GM23338 (cell line): ENCODE data around the gene TTC13. TPM values are rescaled to one million over a fixed set of nuclear protein-coding genes. Genes with fewer than 3 reads are reported as not detected.

ENCODE experiments used
- ATAC-seq: fragments of 200-7000 bp; cut with Tn5 transposase; 3 replicates; pipeline ENCODE4 v1.9.1; 2020
- DNase-seq: peaks from one replicate; pipeline ENCODE4 v3.0.0-alpha.2; 2015; ENCODE audit warnings: low spot score
- H2AFZ ChIP-seq: fragments of 200-600 bp; sonication (generic); 2 replicates; pipeline ENCODE4 v1.8.0; 2016; ENCODE audit warnings: antibody characterized with exemption, mild to moderate bottlenecking, moderate library complexity
- H3F3A ChIP-seq: fragments of 200-600 bp; sonication (generic); replicated peaks from 2 replicates; pipeline ENCODE4 v1.8.0; 2017; ENCODE audit warnings: antibody characterized with exemption, mixed run types, low read depth
- H3K27ac ChIP-seq: fragments of 200-600 bp; sonication (generic); 2 replicates; pipeline ENCODE4 v1.6.1; 2016; ENCODE audit warnings: low read depth
- H3K27me3 ChIP-seq: fragments of 200-600 bp; sonication (generic); 2 replicates; pipeline ENCODE4 v1.8.0; 2016; ENCODE audit warnings: mild to moderate bottlenecking, mixed run types, moderate library complexity; ENCODE audit not compliant: insufficient read depth
- H3K36me3 ChIP-seq: fragments of 200-600 bp; sonication (generic); 2 replicates; pipeline ENCODE4 v1.8.0; 2016; ENCODE audit warnings: mild to moderate bottlenecking; ENCODE audit not compliant: insufficient read depth
- H3K4me1 ChIP-seq: fragments of 200-600 bp; sonication (generic); 2 replicates; pipeline ENCODE4 v1.8.0; 2016; ENCODE audit warnings: mild to moderate bottlenecking, moderate library complexity; ENCODE audit not compliant: insufficient read depth
- H3K4me2 ChIP-seq: fragments of 200-600 bp; sonication (generic); 2 replicates; pipeline ENCODE4 v1.7.1; 2017; ENCODE audit warnings: mixed run types
- H3K4me3 ChIP-seq: fragments of 200-600 bp; sonication (generic); 2 replicates; pipeline ENCODE4 v1.6.1; 2016; ENCODE audit warnings: mixed run types
- H3K79me2 ChIP-seq: fragments of 200-600 bp; sonication (generic); replicated peaks from 2 replicates; pipeline ENCODE4 v1.8.0; 2017; ENCODE audit warnings: mild to moderate bottlenecking; ENCODE audit not compliant: insufficient read depth
- H3K9me2 ChIP-seq: fragments of 200-600 bp; sonication (generic); 2 replicates; pipeline ENCODE4 v1.8.0; 2017; ENCODE audit not compliant: insufficient read depth
- H4K20me1 ChIP-seq: fragments of 200-600 bp; sonication (generic); replicated peaks from 2 replicates; pipeline ENCODE4 v1.8.0; 2017; ENCODE audit warnings: mild to moderate bottlenecking; ENCODE audit not compliant: insufficient read depth
- H3K27ac Mint-ChIP-seq: 2 replicates; pipeline ENCODE4 v1.8.0; 2020; ENCODE audit warnings: inconsistent platforms, mild to moderate bottlenecking, moderate library complexity, mixed read lengths
- H3K27me3 Mint-ChIP-seq: 3 replicates; pipeline ENCODE4 v1.8.0; 2022; ENCODE audit warnings: low read depth, mild to moderate bottlenecking, moderate library complexity, mixed read lengths, inconsistent platforms; ENCODE audit not compliant: insufficient read depth, poor library complexity
- H3K36me3 Mint-ChIP-seq: 3 replicates; pipeline ENCODE4 v1.8.0; 2021; ENCODE audit warnings: low read depth, mild to moderate bottlenecking, inconsistent platforms, moderate library complexity, mixed read lengths
- H3K4me1 Mint-ChIP-seq: 3 replicates; pipeline ENCODE4 v1.8.0; 2020; ENCODE audit warnings: mild to moderate bottlenecking, inconsistent platforms, mixed read lengths
- H3K4me3 Mint-ChIP-seq: 3 replicates; pipeline ENCODE4 v1.8.0; 2021; ENCODE audit warnings: moderate library complexity, mild to moderate bottlenecking, inconsistent platforms, mixed read lengths
- H3K9me3 Mint-ChIP-seq: 3 replicates; pipeline ENCODE4 v1.8.0; 2020; ENCODE audit warnings: moderate library complexity, mild to moderate bottlenecking, inconsistent platforms, mixed read lengths
- CREB1 ChIP-seq: fragments of 250-450 bp; sonication (Bioruptor Pico); IDR thresholded peaks from 2 replicates; pipeline ENCODE4 v1.5.0; 2020; ENCODE audit warnings: low read depth, mild to moderate bottlenecking, moderate library complexity
- CTCF ChIP-seq, 2 experiments: fragments of 200-600 bp in 1 of 2; sonication (generic) in 1 of 2; conservative IDR thresholded peaks; 2 replicates each; pipeline versions ENCODE4 v1.5.1 to v1.6.1; 2016 to 2017; ENCODE audit warnings: antibody characterized with exemption in 2 of 2, low read depth in 2 of 2, mild to moderate bottlenecking in 2 of 2, moderate library complexity in 1 of 2
- ETS1 ChIP-seq: IDR thresholded peaks from 2 replicates; pipeline ENCODE4 v1.6.1; 2016; ENCODE audit warnings: antibody characterized with exemption
- EZH2 ChIP-seq: fragments of 200-600 bp; sonication (generic); IDR thresholded peaks from one replicate; pipeline ENCODE4 v1.8.0; 2017; ENCODE audit warnings: antibody characterized with exemption, mild to moderate bottlenecking, low read depth; ENCODE audit not compliant: unreplicated experiment
- EZH2phosphoT487 ChIP-seq: fragments of 200-600 bp; sonication (generic); IDR thresholded peaks from one replicate; pipeline ENCODE4 v1.8.1; 2018; ENCODE audit warnings: antibody characterized with exemption; ENCODE audit not compliant: unreplicated experiment
- JUNB ChIP-seq: IDR thresholded peaks from one replicate; pipeline ENCODE4 v1.6.1; 2016; ENCODE audit warnings: antibody characterized with exemption; ENCODE audit not compliant: unreplicated experiment
- NANOG ChIP-seq: IDR thresholded peaks from 2 replicates; pipeline ENCODE4 v1.6.1; 2016; ENCODE audit warnings: antibody characterized with exemption, borderline replicate concordance
- POLR2AphosphoS5 ChIP-seq: IDR thresholded peaks from 2 replicates; pipeline ENCODE4 v1.6.1; 2016; ENCODE audit warnings: antibody characterized with exemption, low read depth
- REST ChIP-seq: IDR thresholded peaks from one replicate; pipeline ENCODE4 v1.6.1; 2018; ENCODE audit warnings: antibody characterized with exemption; ENCODE audit not compliant: unreplicated experiment
- STAT1 ChIP-seq: IDR thresholded peaks from one replicate; pipeline ENCODE4 v1.6.1; 2016; ENCODE audit warnings: antibody characterized with exemption; ENCODE audit not compliant: unreplicated experiment
- ZNF114 ChIP-seq: fragments of 250-450 bp; sonication (Bioruptor Pico); IDR thresholded peaks from 2 replicates; pipeline ENCODE4 v1.5.0; 2020; ENCODE audit warnings: mild to moderate bottlenecking, moderate library complexity
- ZNF331 ChIP-seq: fragments of 250-450 bp; sonication (Bioruptor Pico); IDR thresholded peaks from 2 replicates; pipeline ENCODE4 v1.5.0; 2020; ENCODE audit warnings: low read depth, mild to moderate bottlenecking, moderate library complexity
- ZNF462 ChIP-seq: fragments of 250-450 bp; sonication (Bioruptor Pico); IDR thresholded peaks from 2 replicates; pipeline ENCODE4 v1.5.0; 2020; ENCODE audit warnings: mild to moderate bottlenecking, moderate library complexity
- polyA plus RNA-seq: library from polyadenylated mRNA; unstranded; fragments of >200 nt; fragmentation: Nextera tagmentation; extraction: Ambion mirVana; gene quantifications from 2 replicates; pipeline ENCODE4 v1.2.1, GENCODE V29; 2016
- total RNA-seq: library from RNA; depleted of rRNA; stranded (reverse); fragments of >200 nt; shearing (Covaris generic); gene quantifications from 2 replicates; pipeline ENCODE4 v1.2.3, GENCODE V29; 2014

TTC13 gene
- total and polyA plus RNA-seq, 2 experiments from 2014 or later = 3.8 to 9.4 TPM

- H3K9me2 ChIP-seq = 0 out of 2 replicates have a peak, but pooled peaks cover 6% of the 10 kb centered on the region
- peaks cover 20% of the 10 kb centered on the region; the same call in 1 of the 2 replicates for H3K27me3 ChIP-seq
- no peak overlapping the region for H3K4me3 Mint-ChIP-seq
- peaks cover 17% of the 10 kb centered on the region for H3K4me1 ChIP-seq
- no peaks in the 10 kb centered on the region for H3K9me3 Mint-ChIP-seq
- no peaks in the 10 kb centered on the region for H3K79me2 ChIP-seq
- H3K27ac Mint-ChIP-seq = no peak overlapping the region
- ATAC-seq (no peak), DNase-seq (no peak)
- H3K27ac ChIP-seq = no peak overlapping the region
- TF ChIP-seq POLR2AphosphoS5 = no peak
- no peak for TF ChIP-seq CTCF (conservative IDR thresholded peaks at IDR 0.05; ENCODE audit: low read depth in 2 of 2)
- TF ChIP-seq STAT1 = no peak
- TF ChIP-seq REST = no peak
- no peak for TF ChIP-seq ZNF331 (CRISPR knock-in tag)
- TF ChIP-seq NANOG = no peak
- TF ChIP-seq ZNF462 (CRISPR knock-in tag) = no peak
- no peak for TF ChIP-seq ETS1
- no peak for TF ChIP-seq ZNF114 (CRISPR knock-in tag)
- no peak for TF ChIP-seq EZH2
- TF ChIP-seq CREB1 (CRISPR knock-in tag) = no peak
- no peak for TF ChIP-seq EZH2phosphoT487
- no peak for TF ChIP-seq JUNB
- peaks cover 24% of the 10 kb centered on the region for H3K27me3 Mint-ChIP-seq
- H3K4me3 ChIP-seq = no peak overlapping the region
- H3K4me1 Mint-ChIP-seq = peaks cover 33% of the 10 kb centered on the region
- H4K20me1 ChIP-seq = no peaks in the 10 kb centered on the region
- no peaks in the 10 kb centered on the region for H3F3A ChIP-seq
- no peak overlapping the region for H2AFZ ChIP-seq
- H3K36me3 ChIP-seq = no peaks in the 10 kb centered on the region
- no peaks in the 10 kb centered on the region for H3K36me3 Mint-ChIP-seq
- peak overlapping the region; percentile 76; the same call in 1 of the 2 replicates for H3K4me2 ChIP-seq
Observed at GRCh38 chr1:231019711-231020110, 41.0 kb upstream of the TTC13 start.
